HepG2 (cell line): ENCODE results near the gene INO80.
"Not testable (repeated sequence)": the region's sequence is repeated elsewhere in the genome, so short reads cannot be mapped to it uniquely, and the experiment has no call there.

ENCODE experiments used
- CEBPG ChIP-seq: IDR thresholded peaks from 2 replicates; pipeline ENCODE4 v1.6.1; 2016
- CTCF ChIP-seq: sonication (generic); formaldehyde crosslinking; IDR thresholded peaks from 2 replicates; pipeline ENCODE4 v1.5.0; 2020; ENCODE audit warnings: mild to moderate bottlenecking, missing genetic modification reagents, moderate library complexity
- EZH2 ChIP-seq: conservative IDR thresholded peaks from 2 replicates; pipeline ENCODE4 v1.6.1; 2012; ENCODE audit warnings: mild to moderate bottlenecking, low read depth, low read length, moderate library complexity
- FOSL1 ChIP-seq: sonication (generic); formaldehyde crosslinking; IDR thresholded peaks from 2 replicates; pipeline ENCODE4 v1.9.0; 2021; ENCODE audit warnings: missing genetic modification reagents, borderline replicate concordance
- GTF2F1 ChIP-seq: fragments of 150-350 bp; IDR thresholded peaks from 2 replicates; pipeline ENCODE4 v1.6.1; 2014; ENCODE audit warnings: low read length
- RAD21 ChIP-seq: fragments of 450-650 bp; formaldehyde crosslinking; IDR thresholded peaks from 2 replicates; pipeline ENCODE4 v1.5.0; 2020; ENCODE audit warnings: mild to moderate bottlenecking
- RFXANK ChIP-seq: IDR thresholded peaks from 2 replicates; pipeline ENCODE4 v1.6.1; 2016
- STAT5B ChIP-seq: sonication (generic); formaldehyde crosslinking; IDR thresholded peaks from 2 replicates; pipeline ENCODE4 v1.4.0; 2020; ENCODE audit warnings: missing genetic modification reagents
- TCF12 ChIP-seq, 2 experiments: fragments of 450-650 bp in 1 of 2; sonication (generic) in 1 of 2; formaldehyde crosslinking in 1 of 2; IDR thresholded peaks; 2 replicates each; pipeline versions ENCODE4 v1.6.1 to v1.8.0; 2017 to 2022; ENCODE audit warnings: antibody characterized with exemption in 1 of 2, mild to moderate bottlenecking in 1 of 2, missing genetic modification reagents in 1 of 2, moderate library complexity in 1 of 2
- TCF7L2 ChIP-seq: IDR thresholded peaks from 2 replicates; pipeline ENCODE4 v1.6.1; 2011; ENCODE audit warnings: mild to moderate bottlenecking, low read depth, low read length, moderate library complexity
- ZFP37 ChIP-seq: sonication (generic); formaldehyde crosslinking; IDR thresholded peaks from 2 replicates; pipeline ENCODE4 v1.4.0; 2020; ENCODE audit warnings: missing genetic modification reagents, borderline replicate concordance

GRCh38 chr15:40961740-40962139 is 154.3 kb downstream of the INO80 start:
- not testable (repeated sequence) for TF ChIP-seq CTCF; GTF2F1; TCF12 (IDR thresholded peaks at IDR 0.05); TCF12 (CRISPR knock-in tag; IDR thresholded peaks at IDR 0.05); RFXANK (CRISPR knock-in tag); ZFP37 (CRISPR knock-in tag); FOSL1; TCF7L2; EZH2; CEBPG; RAD21; STAT5B (CRISPR knock-in tag)
